SK-N-SH treated with all-trans-retinoic acid at 6 μM for 48 hours (cell line): ENCODE measurements around the gene PPP2R2C.

ENCODE experiments used
- BACH2 ChIP-seq: fragments of 250-450 bp; sonication (Bioruptor Pico); IDR thresholded peaks from 2 replicates; pipeline ENCODE4 v1.9.0; 2021; ENCODE audit warnings: mild to moderate bottlenecking, borderline replicate concordance
- CREB5 ChIP-seq: fragments of 250-450 bp; sonication (Bioruptor Pico); IDR thresholded peaks from 2 replicates; pipeline ENCODE4 v1.5.1; 2020; ENCODE audit warnings: low read depth, mild to moderate bottlenecking, moderate library complexity
- ISL1 ChIP-seq: fragments of 250-450 bp; sonication (Bioruptor Pico); IDR thresholded peaks from 2 replicates; pipeline ENCODE4 v2.1.2; 2022; ENCODE audit warnings: mild to moderate bottlenecking, moderate library complexity
- PPARA ChIP-seq: fragments of 250-450 bp; sonication (Bioruptor Pico); IDR thresholded peaks from 2 replicates; pipeline ENCODE4 v1.5.0; 2020; ENCODE audit warnings: mild to moderate bottlenecking, borderline replicate concordance
- RARB ChIP-seq: fragments of 250-450 bp; sonication (Bioruptor Pico); IDR thresholded peaks from 2 replicates; pipeline ENCODE4 v1.8.0; 2021; ENCODE audit warnings: mild to moderate bottlenecking, moderate library complexity
- SNAI2 ChIP-seq: fragments of 250-450 bp; sonication (Bioruptor Pico); IDR thresholded peaks from 2 replicates; pipeline ENCODE4 v1.5.0; 2020; ENCODE audit warnings: mild to moderate bottlenecking, moderate library complexity
- ZFP3 ChIP-seq: fragments of 250-450 bp; sonication (Bioruptor Pico); IDR thresholded peaks from 2 replicates; pipeline ENCODE4 v1.5.0; 2020; ENCODE audit warnings: mild to moderate bottlenecking, moderate library complexity
- ZFP30 ChIP-seq: fragments of 450-650 bp; formaldehyde crosslinking; IDR thresholded peaks from 2 replicates; pipeline ENCODE4 v1.5.0; 2022; ENCODE audit warnings: mild to moderate bottlenecking, moderate library complexity
- ZNF565 ChIP-seq: fragments of 450-650 bp; formaldehyde crosslinking; conservative IDR thresholded peaks from 2 replicates; pipeline ENCODE4 v1.5.0; 2020; ENCODE audit warnings: low read depth, mild to moderate bottlenecking, moderate library complexity
- ZNF70 ChIP-seq: fragments of 450-650 bp; formaldehyde crosslinking; IDR thresholded peaks from 2 replicates; pipeline ENCODE4 v1.5.0; 2020; ENCODE audit warnings: mild to moderate bottlenecking, moderate library complexity
- ZNF8 ChIP-seq: fragments of 450-650 bp; formaldehyde crosslinking; IDR thresholded peaks from 2 replicates; pipeline ENCODE4 v1.5.0; 2020; ENCODE audit warnings: mild to moderate bottlenecking, moderate library complexity

DNA sequence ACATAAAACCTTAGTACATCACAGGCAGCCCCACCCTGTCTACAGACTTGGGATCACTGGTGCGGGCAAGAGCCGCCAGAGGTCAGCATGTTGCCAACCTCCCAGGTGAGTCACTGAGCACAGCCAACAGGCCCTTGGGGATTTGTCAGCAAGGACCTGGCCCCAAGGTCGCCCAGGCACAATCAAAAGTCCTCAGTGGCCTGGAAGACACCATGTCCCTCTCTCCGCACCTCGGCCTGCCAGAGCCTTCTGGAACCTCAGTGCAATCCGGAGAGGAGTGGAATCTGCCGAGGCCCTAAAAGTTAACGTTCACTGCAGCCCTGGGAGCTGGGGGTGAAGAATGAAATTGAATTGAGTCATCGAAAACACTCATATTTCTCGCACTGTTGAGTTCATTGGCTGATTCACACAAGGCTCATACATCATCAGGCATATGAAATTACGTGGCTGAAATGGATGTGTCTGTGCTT lies 128.4 kb downstream of the PPP2R2C start:
- TF ChIP-seq ISL1 (CRISPR knock-in tag) (no peak), ZNF70 (no peak), ZNF565 (CRISPR knock-in tag) (no peak), ZFP3 (CRISPR knock-in tag) (no peak), CREB5 (CRISPR knock-in tag) (no peak), ZFP30 (CRISPR knock-in tag) (no peak), SNAI2 (CRISPR knock-in tag) (no peak), BACH2 (no peak), ZNF8 (CRISPR knock-in tag) (no peak), PPARA (CRISPR knock-in tag) (no peak), RARB (no peak)
